ENCODE results near the gene TSC1. TPM values are rescaled to one million over a fixed set of nuclear protein-coding genes. Genes with fewer than 3 reads are reported as not detected.

TSC1 gene
- total and polyA plus RNA-seq, 4 donors, result 8.9 to 61.3 (median 30.2) TPM

Small RNAs within 50 kb of the gene (microRNA-seq; reads per million reads assigned to microRNA genes)
- 0.60 to 2.0 reads per million in 2 donors for gene MIR548AW

Other genes starting within 250 kb of the TSC1 start
- gene AK8, start 66.3 kb downstream of the TSC1 start, total RNA-seq, result under 1 TPM; 0.71 to 0.72 TPM
- gene AK8, start 66.3 kb downstream of the TSC1 start, polyA plus RNA-seq, result under 1 TPM in 1 of 2 donors, not detected in 1; 0.38 TPM
- gene SPACA9, start 65.7 kb downstream of the TSC1 start, total RNA-seq, result 1 to 10 TPM; 2.3 to 5.5 TPM
- 1 to 10 TPM; 4.6 to 7.9 TPM for gene SPACA9, start 65.7 kb downstream of the TSC1 start, polyA plus RNA-seq
- gene GFI1B, start 34.1 kb upstream of the TSC1 start, total RNA-seq, result not detected
- not detected for gene GFI1B, start 34.1 kb upstream of the TSC1 start, polyA plus RNA-seq
- 10 to 100 TPM; 35.6 to 42.9 TPM for gene GTF3C5, start 86.4 kb upstream of the TSC1 start, total RNA-seq
- gene GTF3C5, start 86.4 kb upstream of the TSC1 start, polyA plus RNA-seq, result 10 to 100 TPM; 17.8 to 91.6 TPM
- 1 to 10 TPM; 3.6 to 4.5 TPM for gene CEL, start 117.4 kb upstream of the TSC1 start, total RNA-seq
- 1 to 10 TPM; 1.5 to 3.9 TPM for gene CEL, start 117.4 kb upstream of the TSC1 start, polyA plus RNA-seq
- 10 to 100 TPM; 32.7 to 61.2 TPM for gene RALGDS, start 176.6 kb upstream of the TSC1 start, total RNA-seq
- 10 to 100 TPM; 19.4 to 20.0 TPM for gene RALGDS, start 176.6 kb upstream of the TSC1 start, polyA plus RNA-seq
- 10 to 100 TPM; 12.9 to 28.9 TPM for gene GBGT1, start 219.3 kb upstream of the TSC1 start, total RNA-seq
- 1 to 10 TPM; 2.8 to 5.5 TPM for gene GBGT1, start 219.3 kb upstream of the TSC1 start, polyA plus RNA-seq